ENCODE results near the gene YY1.

Gene YY1

DNA sequence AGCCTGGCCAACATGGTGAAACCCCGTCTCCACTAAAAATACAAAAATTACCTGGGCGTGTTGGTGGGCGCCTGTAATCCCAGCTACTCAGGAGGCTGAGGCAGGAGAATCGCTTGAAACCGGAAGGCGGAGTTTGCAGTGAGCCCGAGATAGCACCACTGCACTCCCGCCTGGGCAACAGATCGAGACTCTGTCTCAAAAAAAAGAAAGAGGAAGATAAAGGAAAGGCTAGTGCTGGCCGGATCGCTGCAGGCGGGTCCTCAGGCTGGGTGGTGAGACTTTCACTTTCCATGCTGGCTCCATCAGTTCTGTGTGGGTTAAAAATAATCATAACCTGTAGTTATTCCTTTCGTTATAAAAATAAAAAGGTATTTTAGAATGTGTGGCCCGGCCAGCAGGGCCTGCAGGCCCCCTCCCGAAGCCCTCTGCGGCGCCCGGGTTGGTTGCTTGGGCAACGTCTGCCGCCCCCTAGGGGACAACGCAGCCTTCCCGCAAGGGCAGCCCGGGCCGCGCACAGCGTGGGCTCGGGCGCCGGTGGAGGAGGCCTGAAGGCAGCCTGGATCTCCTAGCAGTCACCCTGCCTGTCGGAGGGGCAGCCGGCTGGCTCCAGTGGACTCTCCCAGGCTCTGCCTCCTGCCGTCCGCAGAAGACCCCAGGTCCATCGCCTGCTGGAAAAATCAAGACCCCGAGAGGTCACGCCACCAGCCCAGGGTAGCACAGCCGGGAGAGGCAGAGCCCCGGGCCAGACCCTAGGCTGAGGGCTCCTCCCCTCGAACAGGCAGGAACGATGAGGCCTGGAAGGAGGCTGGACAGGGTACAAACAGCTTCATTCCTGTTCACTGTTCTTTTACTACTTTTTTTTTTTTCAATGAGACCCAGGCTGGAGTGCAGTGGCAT is 79.2 kb downstream of the YY1 start:
- no peak for DNase-seq

- DNase-seq: no peak
These were observed 81.4 kb downstream of the YY1 start for GRCh38 chr14:100320157-100320856.

- no peak for DNase-seq
These were observed 82.7 kb downstream of the YY1 start for GRCh38 chr14:100321473-100322137.

GRCh38 chr14:100322138-100322957 is 83.4 kb downstream of the YY1 start:
- DNase-seq: no peak

GRCh38 chr14:100323121-100323941 is 84.4 kb downstream of the YY1 start, which contains the start of gene SLC25A47:
SLC25A47 (plus strand) TSS chr14:100323339; CDS start chr14:100323415, 76 bp downstream.
- no peak for DNase-seq

- DNase-seq: no peak
These were observed 85.0 kb downstream of the YY1 start for GRCh38 chr14:100323942-100324307.

DNA sequence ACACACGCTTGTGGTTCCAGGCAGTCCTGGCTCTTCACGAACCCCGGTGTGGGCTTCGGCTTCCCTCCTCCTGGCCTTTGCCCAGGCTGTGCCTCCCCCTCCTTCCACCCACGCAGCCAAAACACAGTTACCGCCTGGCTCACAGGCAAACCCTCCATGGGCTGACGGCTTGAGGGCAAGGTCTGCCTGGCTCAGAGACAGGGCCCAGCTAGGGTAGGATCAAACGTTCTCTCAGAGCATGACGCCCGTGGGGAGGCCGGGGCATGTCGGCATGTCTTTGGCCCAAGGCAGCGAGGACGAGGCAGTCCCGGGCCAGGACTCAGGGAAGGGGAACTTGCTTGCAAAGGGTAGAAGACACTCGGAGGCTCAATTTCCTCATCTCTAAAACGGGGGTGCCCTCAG is 86.3 kb downstream of the YY1 start:
- no peak for DNase-seq

GRCh38 chr14:100325958-100326357 is 87.0 kb downstream of the YY1 start:
- DNase-seq: no peak

DNA sequence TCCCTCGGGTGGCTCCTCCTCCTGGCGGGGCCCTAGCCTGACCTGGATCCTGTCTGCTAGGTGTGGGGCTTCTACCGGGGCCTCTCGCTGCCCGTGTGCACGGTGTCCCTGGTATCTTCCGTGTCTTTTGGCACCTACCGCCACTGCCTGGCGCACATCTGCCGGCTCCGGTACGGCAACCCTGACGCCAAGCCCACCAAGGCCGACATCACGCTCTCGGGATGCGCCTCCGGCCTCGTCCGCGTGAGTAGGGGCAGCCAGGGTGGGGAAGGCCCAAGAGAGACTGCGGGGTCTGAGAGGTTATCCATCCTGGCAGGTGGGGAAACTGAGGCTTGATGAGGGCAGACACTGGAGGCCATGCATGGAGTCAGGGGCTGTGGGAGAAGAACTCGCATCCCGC is 88.2 kb downstream of the YY1 start:
- no peak for DNase-seq

DNA sequence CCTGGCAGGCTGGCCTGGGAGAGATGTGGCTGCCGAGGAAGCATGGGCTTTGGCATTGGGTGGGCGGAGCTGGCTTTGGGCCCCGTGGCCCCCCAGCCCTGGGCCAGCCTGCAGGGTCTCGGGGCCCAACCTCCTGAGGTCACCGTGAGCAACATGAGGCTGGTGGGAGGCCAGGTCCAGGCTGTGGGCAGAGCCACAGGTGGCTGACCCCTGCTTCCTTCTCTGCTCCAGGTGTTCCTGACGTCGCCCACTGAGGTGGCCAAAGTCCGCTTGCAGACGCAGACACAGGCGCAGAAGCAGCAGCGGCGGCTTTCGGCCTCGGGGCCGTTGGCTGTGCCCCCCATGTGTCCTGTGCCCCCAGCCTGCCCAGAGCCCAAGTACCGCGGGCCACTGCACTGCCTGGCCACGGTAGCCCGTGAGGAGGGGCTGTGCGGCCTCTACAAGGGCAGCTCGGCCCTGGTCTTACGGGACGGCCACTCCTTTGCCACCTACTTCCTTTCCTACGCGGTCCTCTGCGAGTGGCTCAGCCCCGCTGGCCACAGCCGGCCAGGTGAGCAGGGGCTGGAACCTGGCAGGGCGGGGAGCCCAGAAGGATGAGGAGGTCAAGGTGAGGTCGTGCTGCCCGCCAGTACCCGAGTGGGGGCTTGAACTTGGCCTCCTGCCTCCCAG is 89.7 kb downstream of the YY1 start:
- no peak for DNase-seq

GRCh38 chr14:100329233-100330006 is 90.5 kb downstream of the YY1 start:
- DNase-seq: no peak

- no peak for DNase-seq
These were observed 91.0 kb downstream of the YY1 start for GRCh38 chr14:100330007-100330344.

GRCh38 chr14:100330388-100330931 is 91.5 kb downstream of the YY1 start:
- no peak for DNase-seq

- no peak for DNase-seq
These were observed 93.2 kb downstream of the YY1 start for GRCh38 chr14:100332071-100332639.

Data from GDM1 (cell line).